ENCODE measurements around the gene PRR27. TPM values are rescaled to one million over a fixed set of nuclear protein-coding genes. Genes with fewer than 3 reads are reported as not detected.

Gene PRR27
- total RNA-seq = not detected in 2 replicates

DNA sequence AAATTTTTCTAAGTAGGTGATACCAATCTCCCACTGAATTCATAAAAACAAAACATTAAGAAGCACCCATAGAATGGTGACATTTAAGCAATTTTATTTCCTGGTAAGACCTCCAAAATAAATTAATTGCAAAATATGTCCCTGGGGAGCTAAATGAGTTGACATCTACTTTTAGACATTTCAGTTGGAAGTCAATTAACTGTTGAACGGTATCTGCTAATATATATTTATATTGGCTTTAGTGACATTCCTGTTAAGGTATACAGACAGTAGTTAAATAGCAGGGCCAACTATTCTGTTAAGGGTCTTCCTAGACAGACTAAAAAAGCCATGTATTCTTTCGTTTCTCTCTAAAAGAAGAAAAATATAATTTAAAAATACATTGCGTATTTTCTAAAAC lies at the start of gene PRR27:
TSS of gene PRR27 (plus strand) at position 301 of the 400 bp plus-strand sequence. CDS start 139 bp downstream, outside the sequence.

DNA sequence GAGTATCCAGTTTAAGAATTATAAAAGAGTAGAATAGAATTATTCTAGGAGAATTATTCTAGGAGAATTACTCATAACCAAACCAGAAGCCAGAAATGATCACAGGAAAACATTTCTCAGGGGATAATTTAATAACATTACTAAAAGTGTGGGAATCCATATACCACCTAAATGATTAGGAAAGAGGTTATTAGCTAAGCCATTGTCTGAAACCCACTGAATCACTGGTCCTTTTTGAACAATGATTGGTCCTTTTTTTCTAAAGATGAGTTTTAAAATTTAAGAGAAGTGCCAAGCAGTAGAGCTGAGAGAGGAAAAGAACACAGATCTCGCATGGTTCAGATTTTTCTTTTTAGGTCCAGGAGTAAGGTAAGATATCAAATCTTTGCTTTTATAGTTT lies 41.4 kb downstream of the PRR27 start, which contains the start of gene ODAM:
TSS of gene ODAM (plus strand) at position 301 of the 400 bp plus-strand sequence. CDS start 819 bp downstream, outside the sequence.

Other genes starting within 250 kb of the PRR27 start
- gene CSN1S1, start 223.2 kb upstream of the PRR27 start, total RNA-seq = not detected in 2 replicates
- gene CSN2, start 188.5 kb upstream of the PRR27 start, total RNA-seq = not detected in 2 replicates
- 0.14 TPM in 1 of 2 replicates, not detected in the other for gene STATH, start 158.3 kb upstream of the PRR27 start, total RNA-seq
- not detected in 2 replicates for gene HTN3, start 125.8 kb upstream of the PRR27 start, total RNA-seq
- not detected in 2 replicates for gene HTN1, start 103.8 kb upstream of the PRR27 start, total RNA-seq
- not detected in 2 replicates for gene ODAM, start 41.5 kb downstream of the PRR27 start, total RNA-seq
- gene FDCSP, start 71.9 kb downstream of the PRR27 start, total RNA-seq = not detected in 2 replicates
- not detected in 2 replicates for gene CSN3, start 88.4 kb downstream of the PRR27 start, total RNA-seq
- not detected in 2 replicates for gene CABS1, start 180.7 kb downstream of the PRR27 start, total RNA-seq
- not detected in 2 replicates for gene SMR3A, start 206.5 kb downstream of the PRR27 start, total RNA-seq
- not detected in 2 replicates for gene SMR3B, start 228.9 kb downstream of the PRR27 start, total RNA-seq
- gene OPRPN, start 243.7 kb downstream of the PRR27 start, total RNA-seq = not detected in 2 replicates